Measurements from ENCODE around the gene HMHB1. TPM values are rescaled to one million over a fixed set of nuclear protein-coding genes. Genes with fewer than 3 reads are reported as not detected.

The HMHB1 gene
- total RNA-seq, 4 donors from 2014 or later, result not detected

DNA sequence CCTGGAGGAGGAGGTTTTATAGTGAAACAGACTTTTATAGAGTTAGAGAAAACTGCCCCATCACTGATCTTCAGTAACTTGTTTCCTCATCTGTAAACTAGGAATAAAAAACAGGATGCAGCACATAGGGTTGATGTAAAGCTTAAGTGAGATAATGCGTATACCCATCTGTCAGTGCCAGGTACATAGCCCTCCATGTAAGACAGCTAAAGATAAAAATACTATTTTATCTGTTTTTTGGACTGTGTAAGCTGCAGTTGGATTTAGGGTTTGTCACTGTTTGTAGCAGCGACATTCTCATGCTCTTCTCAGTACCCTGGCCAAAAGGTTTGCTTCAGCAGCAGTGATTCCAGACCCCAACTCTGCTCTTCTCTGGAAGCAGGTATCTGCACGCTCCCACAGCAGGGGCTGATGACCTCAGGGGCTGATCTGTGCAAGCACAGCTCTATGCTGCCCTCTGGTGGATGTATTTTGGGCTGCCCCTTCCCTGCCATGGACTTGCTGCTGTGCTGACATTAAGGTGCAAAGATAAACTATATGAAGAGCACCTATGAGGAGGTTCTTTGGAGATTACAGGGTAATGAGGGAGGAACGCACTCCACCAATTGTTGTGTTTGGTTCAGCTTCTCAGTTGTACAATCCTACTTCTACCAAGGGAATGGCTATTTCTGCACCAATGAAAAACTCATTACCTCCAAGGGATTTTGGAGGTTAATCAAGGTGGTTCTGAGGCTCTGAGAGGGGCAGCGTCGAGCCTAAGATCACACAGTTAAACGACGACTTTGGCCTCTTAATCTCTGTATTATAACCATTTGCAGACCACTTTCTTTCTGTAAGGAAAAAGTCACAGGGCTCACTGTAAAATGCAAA lies 13.1 kb downstream of the HMHB1 start:
- Histone ChIP-seq H3K4me3 (no peak overlapping the region), H3K9me3 (no peaks in the 10 kb centered on the region), H3K4me1 (peaks cover 0 to 5% (median 0%) of the 10 kb centered on the region in 4 donors), H3K27ac (no peak overlapping the region), H3K36me3 (no peaks in the 10 kb centered on the region), H3K27me3 (no peaks in the 10 kb centered on the region)
- DNase-seq, result peak; percentile 83 to 95 (median 83)
- TF ChIP-seq CTCF (IDR thresholded peaks at IDR 0.05) (peak; percentile 80 to 96 (median 90)), POLR2A (IDR thresholded peaks at IDR 0.05) (no peak)

DNA sequence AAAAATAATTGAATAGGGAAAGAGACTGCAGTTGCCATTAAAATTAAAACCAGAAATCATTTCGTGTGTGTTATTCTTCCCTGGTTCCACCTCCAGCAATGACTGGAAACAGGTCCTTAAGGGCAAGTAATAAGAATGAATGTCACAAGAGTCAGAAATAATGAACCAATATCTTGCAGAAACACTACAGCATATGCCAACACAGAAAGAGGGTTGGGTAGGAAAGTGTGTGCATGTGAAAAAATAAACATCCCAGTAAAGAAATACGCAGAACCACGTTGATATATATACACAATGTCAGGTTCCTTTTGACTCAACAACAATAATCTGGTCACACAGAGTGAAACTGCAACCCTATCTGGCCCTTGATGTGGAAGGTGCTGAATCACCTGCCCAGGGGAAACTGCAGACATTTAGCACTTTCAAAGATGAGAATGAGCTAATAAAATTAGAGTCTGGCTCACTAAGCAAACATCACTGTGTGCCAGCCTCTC lies 15.0 kb downstream of the HMHB1 start:
- Histone ChIP-seq H3K27ac (no peak overlapping the region), H3K27me3 (no peaks in the 10 kb centered on the region), H3K4me1 (peaks cover 0 to 5% (median 0%) of the 10 kb centered on the region in 4 donors), H3K9me3 (no peaks in the 10 kb centered on the region), H3K4me3 (no peak overlapping the region), H3K36me3 (no peaks in the 10 kb centered on the region)
- TF ChIP-seq CTCF (IDR thresholded peaks at IDR 0.05), result no peak
- no peak for TF ChIP-seq POLR2A (IDR thresholded peaks at IDR 0.05)
- DNase-seq, result no peak

DNA sequence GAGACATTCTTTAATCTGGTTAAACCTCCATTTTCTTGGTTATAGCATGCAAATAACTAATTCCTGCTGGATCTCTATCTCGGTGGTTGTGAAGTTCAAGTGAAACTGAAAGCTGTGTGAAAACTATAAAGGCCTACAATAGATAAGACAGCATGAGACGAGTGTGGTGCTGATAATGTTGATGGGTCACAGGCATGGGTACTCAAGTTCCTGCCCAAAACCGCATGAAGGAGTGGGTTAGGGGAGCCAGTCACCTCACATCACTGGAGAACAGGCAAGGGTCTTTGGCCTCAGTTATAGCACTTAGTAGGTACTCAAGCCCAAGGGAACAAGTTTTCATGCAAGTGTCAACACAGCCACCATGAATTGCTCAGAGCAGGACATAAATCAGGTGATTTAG lies 16.7 kb downstream of the HMHB1 start:
- Histone ChIP-seq H3K27me3 (no peaks in the 10 kb centered on the region), H3K9me3 (no peaks in the 10 kb centered on the region), H3K27ac (peak overlapping the region in 1 of 4 donors; percentile 8), H3K4me1 (peaks cover 0 to 5% (median 0%) of the 10 kb centered on the region in 4 donors), H3K36me3 (no peaks in the 10 kb centered on the region), H3K4me3 (no peak overlapping the region)
- TF ChIP-seq CTCF (IDR thresholded peaks at IDR 0.05) (no peak), POLR2A (IDR thresholded peaks at IDR 0.05) (no peak)
- DNase-seq, result no peak

DNA sequence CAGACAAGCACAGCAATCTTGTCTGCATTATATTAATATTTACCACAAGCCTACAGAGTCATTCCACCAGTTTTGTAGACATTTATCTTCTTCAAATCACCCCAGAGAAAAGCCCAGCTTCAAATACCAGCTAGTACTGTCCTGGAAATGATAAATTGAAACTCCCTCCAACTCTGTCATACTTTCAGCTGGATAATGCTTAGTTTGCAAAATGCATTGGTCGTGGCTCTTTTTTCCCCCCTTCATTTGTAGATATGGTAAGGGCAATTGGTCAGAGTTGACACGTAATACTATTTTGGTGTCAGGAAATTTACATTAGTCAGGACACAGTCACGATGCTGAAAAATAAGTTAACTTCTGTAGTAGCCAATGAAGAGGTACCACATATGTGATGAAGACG lies 21.2 kb downstream of the HMHB1 start:
- Histone ChIP-seq H3K9me3 (no peaks in the 10 kb centered on the region), H3K27me3 (no peaks in the 10 kb centered on the region), H3K4me1 (no peaks in the 10 kb centered on the region), H3K36me3 (no peaks in the 10 kb centered on the region), H3K4me3 (no peak overlapping the region), H3K27ac (no peak overlapping the region)
- DNase-seq, result no peak
- TF ChIP-seq CTCF (IDR thresholded peaks at IDR 0.05) (no peak), POLR2A (IDR thresholded peaks at IDR 0.05) (no peak)

DNA sequence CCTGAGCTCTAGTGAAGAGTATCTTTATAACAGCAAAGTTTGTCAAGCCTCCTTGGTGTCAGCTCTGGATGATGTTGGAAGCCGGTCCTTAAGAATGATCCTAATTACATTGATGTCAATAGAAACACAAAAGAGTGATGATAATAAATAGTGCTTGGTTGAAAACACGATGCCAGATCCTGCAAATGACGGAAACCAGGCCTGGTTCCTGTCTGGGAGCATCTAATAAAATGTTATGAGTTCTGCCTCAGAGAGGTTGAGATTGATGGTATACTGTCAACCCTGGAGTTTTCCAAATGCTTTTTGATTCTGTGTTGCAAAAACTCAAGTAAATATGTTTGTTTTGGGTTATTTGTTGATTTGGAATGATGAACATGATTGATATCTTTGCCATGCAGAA lies 23.3 kb downstream of the HMHB1 start:
- H3K36me3 ChIP-seq, result no peaks in the 10 kb centered on the region
- H3K27ac ChIP-seq, result no peak overlapping the region
- H3K27me3 ChIP-seq, result no peaks in the 10 kb centered on the region
- TF ChIP-seq CTCF (IDR thresholded peaks at IDR 0.05) (no peak), POLR2A (IDR thresholded peaks at IDR 0.05) (no peak)
- H3K4me3 ChIP-seq, result no peak overlapping the region
- no peak for DNase-seq
- H3K4me1 ChIP-seq, result no peaks in the 10 kb centered on the region
- no peaks in the 10 kb centered on the region for H3K9me3 ChIP-seq

Measured in Peyer's patch (tissue), 4 donors.